Activated CD8-positive, alpha-beta T cell treated with anti-CD3 and anti-CD28 coated beads for 36 hours (primary cell): Measurements from ENCODE around the gene RAPGEF1. TPM values are rescaled to one million over a fixed set of nuclear protein-coding genes. Genes with fewer than 3 reads are reported as not detected.

Experiments
- ATAC-seq: fragments of 200-7000 bp; cut with Tn5 transposase; one replicate; pipeline ENCODE4 v1.10.0; 2021; ENCODE audit warnings: mild to moderate bottlenecking, moderate library complexity
- CTCF ChIA-PET: fragments of 350-600 bp; sonication (Branson Sonifier 250); formaldehyde crosslinking; loops from one replicate; lab custom pipeline; 2021; ENCODE audit warnings: antibody characterized with exemption; lab: Charles Lee
- POLR2A ChIA-PET: fragments of 350-600 bp; sonication (Branson Sonifier 250); formaldehyde crosslinking; loops from one replicate; lab custom pipeline; 2021; ENCODE audit warnings: antibody characterized with exemption; lab: Charles Lee
- DNase-seq: peaks from one replicate; pipeline ENCODE4 v3.0.0-alpha.2; 2020
- H3K27ac Mint-ChIP-seq: one replicate; pipeline ENCODE4 v1.8.0; 2021; ENCODE audit warnings: mild to moderate bottlenecking, mixed read lengths
- H3K27me3 Mint-ChIP-seq: one replicate; pipeline ENCODE4 v1.8.0; 2021; ENCODE audit warnings: mixed read lengths
- H3K36me3 Mint-ChIP-seq: one replicate; pipeline ENCODE4 v1.8.0; 2021; ENCODE audit warnings: low read depth, mixed read lengths
- H3K4me1 Mint-ChIP-seq: one replicate; pipeline ENCODE4 v1.8.0; 2021; ENCODE audit warnings: low read depth, mixed read lengths
- H3K4me3 Mint-ChIP-seq: one replicate; pipeline ENCODE4 v1.8.0; 2021; ENCODE audit warnings: mild to moderate bottlenecking, moderate library complexity, mixed read lengths
- H3K9me3 Mint-ChIP-seq: one replicate; pipeline ENCODE4 v1.8.0; 2021; ENCODE audit warnings: mixed read lengths
- CTCF ChIP-seq: fragments of 200-600 bp; IDR thresholded peaks from one replicate; pipeline ENCODE4 v1.8.0; 2022; ENCODE audit warnings: antibody characterized with exemption, mild to moderate bottlenecking
- intact Hi-C: fragments of 100-400 bp; cut with micrococcal nuclease; formaldehyde crosslinking; loops from one replicate; pipeline ENCODE4 v1.10.0; 2022
- total RNA-seq, 2 experiments: library from RNA; stranded (reverse); gene quantifications; one replicate each; pipeline ENCODE4 v1.2.3, GENCODE V29; 2021

The RAPGEF1 gene
- total RNA-seq, 2 experiments from 2014 or later = 84.5 to 85.2 TPM

- no peaks in the 10 kb centered on the region for H3K27me3 Mint-ChIP-seq
- H3K9me3 Mint-ChIP-seq = no peaks in the 10 kb centered on the region
- H3K27ac Mint-ChIP-seq = peak overlapping the region; percentile 92
- H3K36me3 Mint-ChIP-seq = peaks cover 33% of the 10 kb centered on the region
- no peak for TF ChIP-seq CTCF
- intact Hi-C loops = loop anchor here (5.0 kb wide), 2 partner anchors 35 to 135 kb away; no protein-coding TSS in a partner anchor
- ATAC-seq (no peak), DNase-seq (peak; percentile 49)
- H3K4me3 Mint-ChIP-seq = peak overlapping the region; percentile 59
- ChIA-PET CTCF (interaction anchor here (0.9 to 5.9 kb wide), 15 partner anchors 8 to 135 kb away, joined by 3 to 65 read pairs (median 5); partner anchors contain the start of gene RAPGEF1), POLR2A (interaction anchor here (0.9 to 10.5 kb wide), 13 partner anchors 11 to 142 kb away, joined by 3 to 119 read pairs (median 4); no protein-coding TSS in a partner anchor)
- H3K4me1 Mint-ChIP-seq = peaks cover 83% of the 10 kb centered on the region
These were observed 12.6 kb downstream of the RAPGEF1 start for GRCh38 chr9:131727184-131727759.

- Mint-ChIP-seq H3K9me3 (no peaks in the 10 kb centered on the region), H3K27me3 (no peaks in the 10 kb centered on the region), H3K4me1 (peaks cover 82% of the 10 kb centered on the region), H3K27ac (peak overlapping the region; percentile 92), H3K4me3 (no peak overlapping the region), H3K36me3 (peaks cover 44% of the 10 kb centered on the region)
- DNase-seq (no peak), ATAC-seq (no peak)
- no peak for TF ChIP-seq CTCF
- intact Hi-C loops = loop anchor here (5.0 kb wide), 2 partner anchors 32 to 132 kb away; no protein-coding TSS in a partner anchor
- ChIA-PET CTCF (no interaction called here), POLR2A (interaction anchor here (0.6 to 1.9 kb wide), 4 partner anchors 9 to 29 kb away, joined by 3 to 6 read pairs (median 3); no protein-coding TSS in a partner anchor)
These were observed 15.2 kb downstream of the RAPGEF1 start for GRCh38 chr9:131724683-131725082.

- H3K36me3 Mint-ChIP-seq = peaks cover 42% of the 10 kb centered on the region
- POLR2A ChIA-PET = interaction anchor here (0.7 kb wide), 2 partner anchors 14 to 33 kb away, joined by 3 read pairs; no protein-coding TSS in a partner anchor
- H3K27ac Mint-ChIP-seq = peak overlapping the region; percentile 52
- ATAC-seq (no peak), DNase-seq (no peak)
- H3K4me1 Mint-ChIP-seq = peaks cover 83% of the 10 kb centered on the region
- TF ChIP-seq CTCF = no peak
- CTCF ChIA-PET = no interaction called here
- H3K4me3 Mint-ChIP-seq = no peak overlapping the region
- H3K27me3 Mint-ChIP-seq = no peaks in the 10 kb centered on the region
- intact Hi-C loops = no loop called here
- no peaks in the 10 kb centered on the region for H3K9me3 Mint-ChIP-seq
These were observed 16.2 kb downstream of the RAPGEF1 start for GRCh38 chr9:131723632-131724031.

- ChIA-PET CTCF (interaction anchor here (0.8 to 1.6 kb wide), 6 partner anchors 10 to 546 kb away, joined by 3 to 5 read pairs (median 4); no protein-coding TSS in a partner anchor), POLR2A (interaction anchor here (15.1 kb wide), 1 partner anchor 9 kb away, joined by 119 read pairs; no protein-coding TSS in a partner anchor)
- no peak for ATAC-seq
- Mint-ChIP-seq H3K9me3 (no peaks in the 10 kb centered on the region), H3K27ac (no peak overlapping the region), H3K27me3 (no peaks in the 10 kb centered on the region), H3K36me3 (peaks cover 42% of the 10 kb centered on the region), H3K4me3 (no peak overlapping the region), H3K4me1 (peaks cover 79% of the 10 kb centered on the region)
- DNase-seq = no peak
- no peak for TF ChIP-seq CTCF
- intact Hi-C loops = no loop called here
These were observed 17.6 kb downstream of the RAPGEF1 start for GRCh38 chr9:131722255-131722654.

- H3K36me3 Mint-ChIP-seq = peaks cover 35% of the 10 kb centered on the region
- H3K4me1 Mint-ChIP-seq = peaks cover 71% of the 10 kb centered on the region
These were observed 18.8 kb downstream of the RAPGEF1 start for GRCh38 chr9:131721076-131721475.

More at GRCh38 chr9:131721076-131721475, 18.8 kb downstream of the RAPGEF1 start:
- ATAC-seq (no peak), DNase-seq (no peak)
- POLR2A ChIA-PET = interaction anchor here (0.7 to 15.1 kb wide), 2 partner anchors 10 to 224 kb away, joined by 3 to 119 read pairs; no protein-coding TSS in a partner anchor
- H3K27me3 Mint-ChIP-seq = no peaks in the 10 kb centered on the region
- peak overlapping the region; percentile 77 for H3K27ac Mint-ChIP-seq
- intact Hi-C loops = no loop called here
- TF ChIP-seq CTCF = no peak
- no peaks in the 10 kb centered on the region for H3K9me3 Mint-ChIP-seq
- CTCF ChIA-PET = interaction anchor here (1.5 kb wide), 1 partner anchor 43 kb away, joined by 3 read pairs; no protein-coding TSS in a partner anchor
- H3K4me3 Mint-ChIP-seq = no peak overlapping the region
